AG04450 (cell line): Measurements from ENCODE around the gene NEGR1. TPM values are rescaled to one million over a fixed set of nuclear protein-coding genes. Genes with fewer than 3 reads are reported as not detected.

Experiments
- CTCF ChIA-PET: fragments of 300-600, 350-600 bp; formaldehyde crosslinking; extraction: SDS; loops from one replicate; lab custom pipeline; 2022; ENCODE audit warnings: antibody characterized with exemption, inconsistent platforms; lab: Charles Lee
- POLR2A ChIA-PET: fragments of 350-600 bp; formaldehyde crosslinking; extraction: SDS; loops from one replicate; lab custom pipeline; 2021; ENCODE audit warnings: antibody characterized with exemption, inconsistent platforms; lab: Yijun Ruan, JAX
- DNase-seq: peaks from one replicate; pipeline ENCODE4 v3.0.0-alpha.2; 2011; ENCODE audit warnings: low read depth, low spot score
- H3K27ac ChIP-seq: one replicate; pipeline ENCODE4 v1.5.1; 2012; ENCODE audit warnings: low read depth, low read length, control low read depth
- H3K27me3 ChIP-seq: one replicate; pipeline ENCODE4 v1.6.0; 2012; ENCODE audit warnings: low read length; ENCODE audit not compliant: control insufficient read depth, insufficient read depth
- H3K4me3 ChIP-seq: 2 replicates; pipeline ENCODE4 v1.5.1; 2011; ENCODE audit warnings: mild to moderate bottlenecking, low read depth, low read length, control low read depth
- H3K9me3 ChIP-seq: 2 replicates; pipeline ENCODE4 v1.5.1; 2012; ENCODE audit warnings: low read length; ENCODE audit not compliant: control insufficient read depth, insufficient read depth
- polyA plus RNA-seq: library from polyadenylated mRNA; depleted of rRNA; stranded (reverse); fragments of >200 nt; gene quantifications from 2 replicates; pipeline ENCODE4 v1.2.3, GENCODE V29; 2011
- TF ChIP-seq, protein P1 (sequence below): IDR thresholded peaks from 2 replicates; pipeline ENCODE4 v1.5.1; 2011; ENCODE audit warnings: low read depth, low read length, control low read depth, inconsistent platforms

NEGR1 gene
- polyA plus RNA-seq, 1 experiment: 11.3 TPM

DNA sequence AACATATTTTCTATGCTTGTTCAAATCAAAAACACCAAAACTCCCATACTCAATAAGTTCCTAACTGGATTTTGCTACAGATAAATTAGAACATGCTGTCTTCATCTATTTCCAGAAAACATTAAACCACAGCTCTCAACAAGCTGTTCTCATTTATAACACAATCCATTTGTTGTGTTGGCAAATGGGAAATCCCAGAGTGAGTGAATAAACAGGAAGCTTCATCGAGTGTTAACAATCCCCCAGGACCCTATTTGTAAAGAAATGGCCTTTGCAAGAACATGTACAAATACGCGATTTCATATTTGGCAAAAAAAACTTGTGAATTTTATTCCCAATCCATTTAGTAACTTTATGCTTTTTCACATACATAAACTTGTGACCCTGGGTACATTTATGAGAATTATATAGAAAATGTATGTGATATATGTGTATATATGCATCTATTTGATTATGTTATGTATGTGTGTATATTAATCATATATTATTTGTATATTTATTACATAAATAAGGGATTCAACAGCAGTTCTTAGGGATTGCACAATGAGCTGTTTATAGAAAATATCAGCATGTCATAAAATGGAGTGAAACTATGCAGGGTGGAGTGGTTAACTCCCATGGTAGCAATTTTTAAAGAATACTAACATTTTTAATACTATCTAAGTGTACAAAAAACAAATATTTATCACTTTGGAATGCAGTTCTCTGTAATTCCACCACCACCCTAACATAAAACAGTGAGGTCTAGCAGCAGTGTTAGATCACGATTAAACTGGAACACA lies 160.0 kb downstream of the NEGR1 start:
- TF ChIP-seq, protein P1, sequence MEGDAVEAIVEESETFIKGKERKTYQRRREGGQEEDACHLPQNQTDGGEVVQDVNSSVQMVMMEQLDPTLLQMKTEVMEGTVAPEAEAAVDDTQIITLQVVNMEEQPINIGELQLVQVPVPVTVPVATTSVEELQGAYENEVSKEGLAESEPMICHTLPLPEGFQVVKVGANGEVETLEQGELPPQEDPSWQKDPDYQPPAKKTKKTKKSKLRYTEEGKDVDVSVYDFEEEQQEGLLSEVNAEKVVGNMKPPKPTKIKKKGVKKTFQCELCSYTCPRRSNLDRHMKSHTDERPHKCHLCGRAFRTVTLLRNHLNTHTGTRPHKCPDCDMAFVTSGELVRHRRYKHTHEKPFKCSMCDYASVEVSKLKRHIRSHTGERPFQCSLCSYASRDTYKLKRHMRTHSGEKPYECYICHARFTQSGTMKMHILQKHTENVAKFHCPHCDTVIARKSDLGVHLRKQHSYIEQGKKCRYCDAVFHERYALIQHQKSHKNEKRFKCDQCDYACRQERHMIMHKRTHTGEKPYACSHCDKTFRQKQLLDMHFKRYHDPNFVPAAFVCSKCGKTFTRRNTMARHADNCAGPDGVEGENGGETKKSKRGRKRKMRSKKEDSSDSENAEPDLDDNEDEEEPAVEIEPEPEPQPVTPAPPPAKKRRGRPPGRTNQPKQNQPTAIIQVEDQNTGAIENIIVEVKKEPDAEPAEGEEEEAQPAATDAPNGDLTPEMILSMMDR: no peak
- H3K27ac ChIP-seq: no peak overlapping the region
- DNase-seq: no peak

GRCh38 chr1:72119491-72119890 lies 162.8 kb downstream of the NEGR1 start:
- TF ChIP-seq, protein P1: no peak

More for the DNA sequence above, 160.0 kb downstream of the NEGR1 start:
- H3K27me3 ChIP-seq: no peaks in the 10 kb centered on the region
- ChIA-PET CTCF (interaction anchor here (0.6 kb wide), 1 partner anchor 63 kb away, joined by 3 read pairs; no protein-coding TSS in a partner anchor), POLR2A (no interaction called here)
- H3K4me3 ChIP-seq: no peak overlapping the region
- H3K9me3 ChIP-seq: no peaks in the 10 kb centered on the region

DNA sequence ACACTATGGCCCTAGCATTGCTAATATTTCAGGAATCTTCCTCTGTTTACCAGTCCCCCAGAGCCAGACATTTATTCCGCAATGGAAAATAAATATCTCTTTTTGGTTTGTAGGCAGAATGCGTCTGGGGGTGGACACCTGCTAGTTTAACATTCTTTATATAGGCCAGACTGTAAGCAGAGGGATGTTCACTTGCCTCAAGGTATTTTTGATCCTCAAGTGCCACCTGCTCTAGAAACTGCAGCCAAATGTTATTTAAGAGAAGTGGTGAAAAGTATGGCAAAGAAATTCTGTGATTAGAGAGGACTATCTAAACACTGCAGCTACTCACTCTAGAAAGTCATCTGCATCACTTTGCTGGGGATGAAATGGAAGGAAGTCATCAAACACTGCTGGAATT lies 164.7 kb downstream of the NEGR1 start:
- Histone ChIP-seq H3K27me3 (no peaks in the 10 kb centered on the region), H3K9me3 (no peaks in the 10 kb centered on the region), H3K27ac (no peak overlapping the region), H3K4me3 (no peak overlapping the region)
- ChIA-PET CTCF (no interaction called here), POLR2A (no interaction called here)
- no peak for DNase-seq
- TF ChIP-seq, protein P1: no peak

More at GRCh38 chr1:72119491-72119890, 162.8 kb downstream of the NEGR1 start:
- no peaks in the 10 kb centered on the region for H3K27me3 ChIP-seq
- POLR2A ChIA-PET: no interaction called here
- H3K27ac ChIP-seq: no peak overlapping the region
- no peaks in the 10 kb centered on the region for H3K9me3 ChIP-seq
- no peak overlapping the region for H3K4me3 ChIP-seq
- CTCF ChIA-PET: no interaction called here
- DNase-seq: no peak

DNA sequence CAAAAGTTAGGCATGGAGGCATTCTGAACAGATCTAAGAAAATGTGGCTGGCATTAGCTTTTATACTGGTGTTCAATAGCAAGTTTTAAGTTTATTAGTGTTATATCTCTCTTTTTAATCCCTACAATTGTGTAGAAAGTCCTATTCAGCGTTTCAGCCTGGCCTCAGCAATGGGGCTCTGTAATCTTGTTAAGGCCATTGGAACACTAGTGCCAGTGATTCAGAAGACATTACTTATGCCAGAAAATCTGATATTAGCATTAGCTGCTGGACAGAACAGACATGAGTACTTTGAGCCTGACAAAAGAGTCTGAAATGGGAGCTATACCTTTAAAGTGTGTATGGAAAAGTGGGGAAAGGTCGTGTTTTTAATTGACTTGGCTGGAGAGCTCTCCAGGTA lies 167.0 kb downstream of the NEGR1 start:
- no peak overlapping the region for H3K27ac ChIP-seq
- POLR2A ChIA-PET: interaction anchor here (0.6 kb wide), 1 partner anchor 227 kb away, joined by 3 read pairs; no protein-coding TSS in a partner anchor
- CTCF ChIA-PET: no interaction called here

DNA sequence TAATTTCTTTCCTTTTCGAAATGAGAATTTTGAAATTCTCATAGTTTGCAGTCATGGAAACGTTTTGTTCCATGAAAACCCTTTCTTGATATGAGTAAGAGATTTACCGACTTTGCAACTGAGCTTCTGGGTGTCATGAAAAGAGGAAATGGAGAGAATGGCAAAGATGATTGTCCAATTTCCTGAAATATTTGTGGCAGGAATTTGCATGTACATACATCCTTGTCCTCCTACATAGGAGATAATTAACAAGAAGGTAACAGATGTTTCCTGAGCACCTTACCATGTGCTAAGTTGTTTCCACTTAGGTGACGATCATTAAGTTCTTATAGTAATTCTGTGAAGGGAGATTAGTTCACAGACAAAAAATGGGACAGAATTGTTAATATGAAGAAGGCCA lies 170.7 kb downstream of the NEGR1 start:
- Histone ChIP-seq H3K27me3 (no peaks in the 10 kb centered on the region), H3K4me3 (no peak overlapping the region), H3K27ac (no peak overlapping the region), H3K9me3 (no peaks in the 10 kb centered on the region)
- ChIA-PET CTCF (no interaction called here), POLR2A (no interaction called here)
- TF ChIP-seq, protein P1: no peak
- no peak for DNase-seq

More for the DNA sequence above, 167.0 kb downstream of the NEGR1 start:
- Histone ChIP-seq H3K27me3 (no peaks in the 10 kb centered on the region), H3K4me3 (no peak overlapping the region), H3K9me3 (no peaks in the 10 kb centered on the region)
- TF ChIP-seq, protein P1: no peak
- DNase-seq: no peak
